Measurements from ENCODE around the gene REEP1.
A peak's percentile ranks its signal among the peaks of the same experiment; 100 is the strongest.

Gene REEP1

GRCh38 chr2:86302320-86302719, 35.1 kb downstream of the REEP1 start:
- DNase-seq (ENCODE audit: low read depth) = no peak
- TF ChIP-seq, protein P1, sequence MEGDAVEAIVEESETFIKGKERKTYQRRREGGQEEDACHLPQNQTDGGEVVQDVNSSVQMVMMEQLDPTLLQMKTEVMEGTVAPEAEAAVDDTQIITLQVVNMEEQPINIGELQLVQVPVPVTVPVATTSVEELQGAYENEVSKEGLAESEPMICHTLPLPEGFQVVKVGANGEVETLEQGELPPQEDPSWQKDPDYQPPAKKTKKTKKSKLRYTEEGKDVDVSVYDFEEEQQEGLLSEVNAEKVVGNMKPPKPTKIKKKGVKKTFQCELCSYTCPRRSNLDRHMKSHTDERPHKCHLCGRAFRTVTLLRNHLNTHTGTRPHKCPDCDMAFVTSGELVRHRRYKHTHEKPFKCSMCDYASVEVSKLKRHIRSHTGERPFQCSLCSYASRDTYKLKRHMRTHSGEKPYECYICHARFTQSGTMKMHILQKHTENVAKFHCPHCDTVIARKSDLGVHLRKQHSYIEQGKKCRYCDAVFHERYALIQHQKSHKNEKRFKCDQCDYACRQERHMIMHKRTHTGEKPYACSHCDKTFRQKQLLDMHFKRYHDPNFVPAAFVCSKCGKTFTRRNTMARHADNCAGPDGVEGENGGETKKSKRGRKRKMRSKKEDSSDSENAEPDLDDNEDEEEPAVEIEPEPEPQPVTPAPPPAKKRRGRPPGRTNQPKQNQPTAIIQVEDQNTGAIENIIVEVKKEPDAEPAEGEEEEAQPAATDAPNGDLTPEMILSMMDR (conservative IDR thresholded peaks at IDR 0.05; ENCODE audit: low read depth, low read length) = no peak
- no peak overlapping the region for H3K4me3 ChIP-seq (ENCODE audit: low read length)

DNA sequence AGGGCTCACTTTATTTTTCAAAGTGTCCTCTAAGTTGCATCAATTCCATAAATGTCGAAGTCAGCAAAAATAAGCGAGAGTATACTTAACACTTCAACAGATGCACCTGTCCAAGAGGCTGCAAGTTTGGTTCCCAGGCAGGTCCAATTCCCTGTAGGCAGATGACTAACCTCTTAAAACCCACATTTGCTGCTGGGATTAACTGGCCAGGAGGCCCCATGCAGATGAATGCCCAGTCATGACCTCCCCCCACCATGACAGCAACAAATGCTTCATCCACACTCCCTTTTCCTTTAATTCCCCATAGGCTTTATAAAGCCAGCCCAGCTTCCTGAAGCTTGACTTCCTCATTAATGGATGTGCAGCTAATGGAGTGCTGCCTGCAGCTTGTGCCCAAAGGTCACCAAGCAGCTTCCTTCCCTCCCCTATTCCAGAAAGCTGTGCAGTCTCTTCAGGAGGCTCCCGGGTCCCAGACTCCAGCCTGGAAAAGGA, 35.7 kb downstream of the REEP1 start:
- no peak overlapping the region for H3K4me3 ChIP-seq (ENCODE audit: low read length)
- no peak for DNase-seq (ENCODE audit: low read depth)
- TF ChIP-seq, protein P1 (conservative IDR thresholded peaks at IDR 0.05; ENCODE audit: low read depth, low read length) = no peak

DNA sequence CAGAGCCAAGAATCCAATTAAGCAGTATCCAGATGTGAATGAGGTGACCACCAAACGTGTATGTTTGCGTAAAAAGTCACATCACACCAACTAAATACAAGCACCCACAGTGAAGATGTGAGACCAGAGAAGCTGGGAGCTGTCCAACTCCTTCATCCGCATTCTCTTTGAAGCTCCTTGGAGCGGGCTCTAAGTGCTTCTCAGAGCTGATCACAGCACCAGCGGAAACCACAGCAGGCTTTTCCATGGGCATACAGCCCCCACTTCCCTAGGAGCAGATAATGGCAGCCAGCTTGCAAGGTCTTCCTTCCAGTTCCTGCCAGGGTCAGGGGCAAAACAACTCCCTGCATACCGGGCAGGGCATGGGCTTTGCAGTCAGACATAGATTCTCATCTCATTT, 36.4 kb downstream of the REEP1 start:
- TF ChIP-seq, protein P1 (conservative IDR thresholded peaks at IDR 0.05; ENCODE audit: low read depth, low read length) = no peak
- no peak for DNase-seq (ENCODE audit: low read depth)
- H3K4me3 ChIP-seq (ENCODE audit: low read length) = no peak overlapping the region

- H3K4me3 ChIP-seq (ENCODE audit: low read length) = no peak overlapping the region
- DNase-seq (ENCODE audit: low read depth) = no peak
- TF ChIP-seq, protein P1 (conservative IDR thresholded peaks at IDR 0.05; ENCODE audit: low read depth, low read length) = no peak
Observed at GRCh38 chr2:86300496-86300895, 36.9 kb downstream of the REEP1 start.

- TF ChIP-seq, protein P1 (conservative IDR thresholded peaks at IDR 0.05; ENCODE audit: low read depth, low read length) = peak; percentile 53
- no peak overlapping the region for H3K4me3 ChIP-seq (ENCODE audit: low read length)
- DNase-seq (ENCODE audit: low read depth) = no peak
Observed at GRCh38 chr2:86298411-86299390, 38.7 kb downstream of the REEP1 start.

DNA sequence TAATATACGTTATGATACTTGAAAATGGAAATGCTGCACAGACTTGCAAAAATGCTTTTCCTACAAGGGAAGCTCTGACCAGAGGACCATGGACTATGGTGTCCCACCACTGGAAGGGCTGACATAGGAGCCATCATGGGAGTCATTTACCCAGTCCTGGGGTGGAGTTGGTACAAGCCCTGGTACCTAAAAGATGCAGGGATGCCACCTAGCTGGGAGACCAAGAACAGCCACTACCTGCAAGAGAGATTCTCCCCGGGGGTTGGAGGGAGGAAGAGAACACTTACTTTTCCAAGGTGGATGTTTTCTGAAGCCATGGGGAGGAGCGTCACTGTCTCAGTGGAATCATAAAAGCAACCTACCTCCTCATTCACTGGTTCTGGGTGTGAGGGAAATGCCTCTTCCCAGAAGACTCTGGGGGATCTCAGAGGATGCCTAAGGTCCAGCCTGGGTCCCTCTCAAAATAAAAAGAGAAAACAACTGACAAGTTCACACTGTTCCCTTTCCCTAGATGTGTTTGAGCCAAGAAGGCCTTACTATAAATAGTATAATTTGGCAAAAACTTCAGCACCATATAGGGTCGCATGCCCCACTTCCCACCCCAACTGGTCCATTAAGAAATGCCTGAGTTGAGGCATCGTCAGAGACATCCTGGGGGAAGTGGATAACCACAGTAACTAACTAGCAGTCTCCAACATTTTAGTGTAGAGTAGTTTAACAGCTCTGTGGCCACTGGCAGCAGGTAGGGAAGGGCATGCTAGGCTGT, 39.9 kb downstream of the REEP1 start:
- TF ChIP-seq, protein P1 (conservative IDR thresholded peaks at IDR 0.05; ENCODE audit: low read depth, low read length) = peak; percentile 17
- DNase-seq (ENCODE audit: low read depth) = no peak
- no peak overlapping the region for H3K4me3 ChIP-seq (ENCODE audit: low read length)

Measured in retinal pigment epithelial cell (primary cell).